ENCODE data around the gene HIVEP3.

The HIVEP3 gene

GRCh38 chr1:41640756-41641474, 277.8 kb downstream of the HIVEP3 start:
- no peak for TF ChIP-seq POLR2A (IDR thresholded peaks at IDR 0.05; ENCODE audit: low read length)
- DNase-seq, result no peak

- no peak for DNase-seq
- no peak for TF ChIP-seq POLR2A (IDR thresholded peaks at IDR 0.05; ENCODE audit: low read length)
- no peak for TF ChIP-seq GATA1 (IDR thresholded peaks at IDR 0.05; ENCODE audit: low read depth, low read length)
These were observed 278.5 kb downstream of the HIVEP3 start for GRCh38 chr1:41640141-41640751.

- no peak for DNase-seq
- no peak for TF ChIP-seq GATA1 (IDR thresholded peaks at IDR 0.05; ENCODE audit: low read depth, low read length)
- no peak for TF ChIP-seq POLR2A (IDR thresholded peaks at IDR 0.05; ENCODE audit: low read length)
These were observed 279.3 kb downstream of the HIVEP3 start for GRCh38 chr1:41639332-41639936.

GRCh38 chr1:41638086-41639024, 280.4 kb downstream of the HIVEP3 start:
- no peak for DNase-seq
- TF ChIP-seq GATA1 (IDR thresholded peaks at IDR 0.05; ENCODE audit: low read depth, low read length) (no peak), POLR2A (IDR thresholded peaks at IDR 0.05; ENCODE audit: low read length) (no peak)

- TF ChIP-seq POLR2A (IDR thresholded peaks at IDR 0.05; ENCODE audit: low read length) (no peak), GATA1 (IDR thresholded peaks at IDR 0.05; ENCODE audit: low read depth, low read length) (no peak)
- no peak for DNase-seq
These were observed 281.4 kb downstream of the HIVEP3 start for GRCh38 chr1:41637367-41637766.

- no peak for DNase-seq
- TF ChIP-seq POLR2A (IDR thresholded peaks at IDR 0.05; ENCODE audit: low read length) (no peak), GATA1 (IDR thresholded peaks at IDR 0.05; ENCODE audit: low read depth, low read length) (no peak)
These were observed 285.0 kb downstream of the HIVEP3 start for GRCh38 chr1:41633764-41634163.

- no peak for DNase-seq
- no peak for TF ChIP-seq GATA1 (IDR thresholded peaks at IDR 0.05; ENCODE audit: low read depth, low read length)
- TF ChIP-seq POLR2A (IDR thresholded peaks at IDR 0.05; ENCODE audit: low read length), result no peak
These were observed 285.7 kb downstream of the HIVEP3 start for GRCh38 chr1:41632781-41633575.

- no peak for DNase-seq
These were observed 286.8 kb downstream of the HIVEP3 start for GRCh38 chr1:41631971-41632370.

GRCh38 chr1:41631154-41631553, 287.6 kb downstream of the HIVEP3 start:
- TF ChIP-seq POLR2A (IDR thresholded peaks at IDR 0.05; ENCODE audit: low read length) (no peak), GATA1 (IDR thresholded peaks at IDR 0.05; ENCODE audit: low read depth, low read length) (no peak)
- no peak for DNase-seq

More at GRCh38 chr1:41631971-41632370, 286.8 kb downstream of the HIVEP3 start:
- TF ChIP-seq GATA1 (IDR thresholded peaks at IDR 0.05; ENCODE audit: low read depth, low read length) (no peak), POLR2A (IDR thresholded peaks at IDR 0.05; ENCODE audit: low read length) (no peak)

- TF ChIP-seq GATA1 (IDR thresholded peaks at IDR 0.05; ENCODE audit: low read depth, low read length), result no peak
- no peak for TF ChIP-seq POLR2A (IDR thresholded peaks at IDR 0.05; ENCODE audit: low read length)
These were observed 289.2 kb downstream of the HIVEP3 start for GRCh38 chr1:41629571-41629970.

GRCh38 chr1:41629141-41629540, 289.6 kb downstream of the HIVEP3 start:
- DNase-seq, result no peak
- no peak for TF ChIP-seq GATA1 (IDR thresholded peaks at IDR 0.05; ENCODE audit: low read depth, low read length)
- TF ChIP-seq POLR2A (IDR thresholded peaks at IDR 0.05; ENCODE audit: low read length), result no peak

More at GRCh38 chr1:41629571-41629970, 289.2 kb downstream of the HIVEP3 start:
- DNase-seq, result no peak

GRCh38 chr1:41627491-41628280, 291.0 kb downstream of the HIVEP3 start:
- DNase-seq, result no peak
- no peak for TF ChIP-seq GATA1 (IDR thresholded peaks at IDR 0.05; ENCODE audit: low read depth, low read length)
- no peak for TF ChIP-seq POLR2A (IDR thresholded peaks at IDR 0.05; ENCODE audit: low read length)

Data from erythroblast (primary cell).